K562 (cell line): ENCODE measurements around the gene CLIP1. TPM values are rescaled to one million over a fixed set of nuclear protein-coding genes. Genes with fewer than 3 reads are reported as not detected.

Experiments
- ADNP ChIP-seq: fragments of 200-800 bp; sonication (Bioruptor generic); IDR thresholded peaks from 2 replicates; pipeline ENCODE4 v1.6.1; 2016; ENCODE audit warnings: missing genetic modification characterization, missing compliant biosample characterization
- CTCFL ChIP-seq: IDR thresholded peaks from 2 replicates; pipeline ENCODE4 v1.6.1; 2011; ENCODE audit warnings: borderline replicate concordance, low read depth, mild to moderate bottlenecking, moderate library complexity, low read length; ENCODE audit not compliant: insufficient read depth, poor library complexity, severe bottlenecking
- EWSR1 ChIP-seq: fragments of 450-650 bp; IDR thresholded peaks from 2 replicates; pipeline ENCODE4 v1.6.1; 2018; ENCODE audit warnings: borderline replicate concordance, mild to moderate bottlenecking, low read depth, moderate library complexity; ENCODE audit not compliant: partially characterized antibody
- NR2C2 ChIP-seq, 2 experiments: fragments of 200-800 bp in 1 of 2; sonication (Bioruptor generic) in 1 of 2; sonication (generic) in 1 of 2; formaldehyde crosslinking in 1 of 2; IDR thresholded peaks; 2 replicates each; pipeline versions ENCODE4 v1.6.1 to v1.8.0; 2016 to 2022; ENCODE audit warnings: mild to moderate bottlenecking in 1 of 2, missing compliant biosample characterization in 1 of 2, missing genetic modification characterization in 1 of 2, missing genetic modification reagents in 1 of 2
- PHF20 ChIP-seq: fragments of 450-650 bp; IDR thresholded peaks from 2 replicates; pipeline ENCODE4 v1.6.1; 2018; ENCODE audit not compliant: partially characterized antibody
- PHF8 ChIP-seq: fragments of 200-600 bp; sonication (generic); IDR thresholded peaks from 2 replicates; pipeline ENCODE4 v1.6.1; 2012; ENCODE audit warnings: mixed run types, mild to moderate bottlenecking, inconsistent platforms, low read length, moderate library complexity, borderline replicate concordance
- RHOXF2B ChIP-seq: fragments of 250-450 bp; sonication (Bioruptor Pico); conservative IDR thresholded peaks from 2 replicates; pipeline ENCODE4 v1.5.1; 2021
- SMARCA4 ChIP-seq: fragments of 450-650 bp; IDR thresholded peaks from 2 replicates; pipeline ENCODE4 v1.6.1; 2016
- ZC3H11A ChIP-seq: IDR thresholded peaks from 2 replicates; pipeline ENCODE4 v1.6.1; 2012; ENCODE audit warnings: low read depth, low read length, improper control_type of control experiment
- polyA plus RNA-seq, 8 experiments: library from polyadenylated mRNA; depleted of rRNA in 4 of 8; stranded (reverse) in 5 of 8; unstranded in 3 of 8; fragments of >200 nt; fragmentation: Nextera tagmentation in 2 of 8; fragmentation: Illumina TruSeq in 1 of 8; extraction: Ambion mirVana in 2 of 8; extraction: Trizol in 1 of 8; gene quantifications; 2 replicates each; pipeline versions ENCODE4 v1.2.1 to v1.2.3, GENCODE V29; 2011 to 2014; ENCODE audit warnings: inconsistent platforms in 1 of 8, missing spikeins in 1 of 8
- total RNA-seq, 7 experiments: library from RNA; depleted of rRNA in 6 of 7; stranded (reverse); fragments of >200 nt in 6 of 7; fragmentation: Illumina TruSeq in 2 of 7; extraction: Trizol in 2 of 7; gene quantifications; 2 replicates each; pipeline versions ENCODE4 v1.2.1 to v1.2.3, GENCODE V29; 2011 to 2021; ENCODE audit warnings: low replicate concordance in 1 of 7
- TF ChIP-seq, protein P1 (sequence below): fragments of 250-450 bp; sonication (Bioruptor Pico); IDR thresholded peaks from 2 replicates; pipeline ENCODE4 v1.4.0; 2020; ENCODE audit warnings: mild to moderate bottlenecking, moderate library complexity
- TF ChIP-seq, protein P2 (sequence below): fragments of 250-450 bp; sonication (Bioruptor Pico); IDR thresholded peaks from 2 replicates; pipeline ENCODE4 v1.5.1; 2021; ENCODE audit warnings: mild to moderate bottlenecking
- TF ChIP-seq, protein P3 (sequence below): fragments of 450-650 bp; IDR thresholded peaks from 2 replicates; pipeline ENCODE4 v1.6.1; 2017; ENCODE audit warnings: antibody characterized with exemption

The CLIP1 gene
- total and polyA plus RNA-seq, 9 of the 15 experiments (the other 6 are each of a cell fraction or from before 2014, with no cell fraction given): 5.8 to 33.9 (median 27.6) TPM

GRCh38 chr12:122422730-122423257 lies 325 bp upstream of the CLIP1 start (continued):
- TF ChIP-seq, protein P1, sequence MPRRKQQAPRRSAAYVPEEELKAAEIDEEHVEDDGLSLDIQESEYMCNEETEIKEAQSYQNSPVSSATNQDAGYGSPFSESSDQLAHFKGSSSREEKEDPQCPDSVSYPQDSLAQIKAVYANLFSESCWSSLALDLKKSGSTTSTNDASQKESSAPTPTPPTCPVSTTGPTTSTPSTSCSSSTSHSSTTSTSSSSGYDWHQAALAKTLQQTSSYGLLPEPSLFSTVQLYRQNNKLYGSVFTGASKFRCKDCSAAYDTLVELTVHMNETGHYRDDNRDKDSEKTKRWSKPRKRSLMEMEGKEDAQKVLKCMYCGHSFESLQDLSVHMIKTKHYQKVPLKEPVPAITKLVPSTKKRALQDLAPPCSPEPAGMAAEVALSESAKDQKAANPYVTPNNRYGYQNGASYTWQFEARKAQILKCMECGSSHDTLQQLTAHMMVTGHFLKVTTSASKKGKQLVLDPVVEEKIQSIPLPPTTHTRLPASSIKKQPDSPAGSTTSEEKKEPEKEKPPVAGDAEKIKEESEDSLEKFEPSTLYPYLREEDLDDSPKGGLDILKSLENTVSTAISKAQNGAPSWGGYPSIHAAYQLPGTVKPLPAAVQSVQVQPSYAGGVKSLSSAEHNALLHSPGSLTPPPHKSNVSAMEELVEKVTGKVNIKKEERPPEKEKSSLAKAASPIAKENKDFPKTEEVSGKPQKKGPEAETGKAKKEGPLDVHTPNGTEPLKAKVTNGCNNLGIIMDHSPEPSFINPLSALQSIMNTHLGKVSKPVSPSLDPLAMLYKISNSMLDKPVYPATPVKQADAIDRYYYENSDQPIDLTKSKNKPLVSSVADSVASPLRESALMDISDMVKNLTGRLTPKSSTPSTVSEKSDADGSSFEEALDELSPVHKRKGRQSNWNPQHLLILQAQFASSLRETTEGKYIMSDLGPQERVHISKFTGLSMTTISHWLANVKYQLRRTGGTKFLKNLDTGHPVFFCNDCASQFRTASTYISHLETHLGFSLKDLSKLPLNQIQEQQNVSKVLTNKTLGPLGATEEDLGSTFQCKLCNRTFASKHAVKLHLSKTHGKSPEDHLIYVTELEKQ: no peak
- TF ChIP-seq, protein P2, sequence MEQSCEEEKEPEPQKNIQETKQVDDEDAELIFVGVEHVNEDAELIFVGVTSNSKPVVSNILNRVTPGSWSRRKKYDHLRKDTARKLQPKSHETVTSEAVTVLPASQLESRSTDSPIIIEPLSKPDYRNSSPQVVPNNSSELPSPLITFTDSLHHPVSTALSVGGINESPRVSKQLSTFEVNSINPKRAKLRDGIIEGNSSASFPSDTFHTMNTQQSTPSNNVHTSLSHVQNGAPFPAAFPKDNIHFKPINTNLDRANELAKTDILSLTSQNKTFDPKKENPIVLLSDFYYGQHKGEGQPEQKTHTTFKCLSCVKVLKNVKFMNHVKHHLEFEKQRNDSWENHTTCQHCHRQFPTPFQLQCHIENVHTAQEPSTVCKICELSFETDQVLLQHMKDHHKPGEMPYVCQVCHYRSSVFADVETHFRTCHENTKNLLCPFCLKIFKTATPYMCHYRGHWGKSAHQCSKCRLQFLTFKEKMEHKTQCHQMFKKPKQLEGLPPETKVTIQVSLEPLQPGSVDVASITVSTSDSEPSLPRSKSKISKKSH (CRISPR knock-in tag): no peak
- no peak for TF ChIP-seq PHF20
- no peak for TF ChIP-seq ZC3H11A
- peak; percentile 57; the same call in 1 of the 2 replicates for TF ChIP-seq PHF8
- no peak for TF ChIP-seq EWSR1
- no peak for TF ChIP-seq ADNP (tag)
- TF ChIP-seq, protein P3, sequence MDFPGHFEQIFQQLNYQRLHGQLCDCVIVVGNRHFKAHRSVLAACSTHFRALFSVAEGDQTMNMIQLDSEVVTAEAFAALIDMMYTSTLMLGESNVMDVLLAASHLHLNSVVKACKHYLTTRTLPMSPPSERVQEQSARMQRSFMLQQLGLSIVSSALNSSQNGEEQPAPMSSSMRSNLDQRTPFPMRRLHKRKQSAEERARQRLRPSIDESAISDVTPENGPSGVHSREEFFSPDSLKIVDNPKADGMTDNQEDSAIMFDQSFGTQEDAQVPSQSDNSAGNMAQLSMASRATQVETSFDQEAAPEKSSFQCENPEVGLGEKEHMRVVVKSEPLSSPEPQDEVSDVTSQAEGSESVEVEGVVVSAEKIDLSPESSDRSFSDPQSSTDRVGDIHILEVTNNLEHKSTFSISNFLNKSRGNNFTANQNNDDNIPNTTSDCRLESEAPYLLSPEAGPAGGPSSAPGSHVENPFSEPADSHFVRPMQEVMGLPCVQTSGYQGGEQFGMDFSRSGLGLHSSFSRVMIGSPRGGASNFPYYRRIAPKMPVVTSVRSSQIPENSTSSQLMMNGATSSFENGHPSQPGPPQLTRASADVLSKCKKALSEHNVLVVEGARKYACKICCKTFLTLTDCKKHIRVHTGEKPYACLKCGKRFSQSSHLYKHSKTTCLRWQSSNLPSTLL: no peak
- no peak for TF ChIP-seq CTCFL
- no peak for TF ChIP-seq RHOXF2B (CRISPR knock-in tag)
- TF ChIP-seq NR2C2 (CRISPR knock-in tag; IDR thresholded peaks at IDR 0.05): no peak
- peak; percentile 12; the same call in 1 of the 2 replicates for TF ChIP-seq NR2C2 (tag; IDR thresholded peaks at IDR 0.05)
- TF ChIP-seq SMARCA4: peak; percentile 35; the same call in 1 of the 2 replicates
